H1 (cell line): ENCODE data around the gene MROH8. TPM values are rescaled to one million over a fixed set of nuclear protein-coding genes. Genes with fewer than 3 reads are reported as not detected.

ENCODE experiments used
- CTCF ChIA-PET: fragments of 300-600 bp; sonication (Branson Sonifier 250); formaldehyde crosslinking; loops from one replicate; lab custom pipeline; 2021; ENCODE audit not compliant: partially characterized antibody; lab: Charles Lee
- POLR2A ChIA-PET: fragments of 300-600 bp; sonication (Branson Sonifier 250); formaldehyde crosslinking; loops from one replicate; lab custom pipeline; 2021; ENCODE audit warnings: inconsistent platforms; ENCODE audit not compliant: partially characterized antibody; lab: Charles Lee
- DNase-seq, 2 experiments: peaks; one replicate each; pipeline versions ENCODE4 v3.0.0 to v3.0.0-alpha.2; 2010 to 2022; ENCODE audit warnings: low spot score in 2 of 2, low read depth in 1 of 2, mixed read lengths in 1 of 2
- FAIRE-seq: peaks from 2 replicates; lab custom pipeline; 2011; peaks lifted over from hg19 to GRCh38; lab: Jason Lieb, UNC
- H2AFZ ChIP-seq: 2 replicates; pipeline ENCODE4 v1.8.1; 2012; ENCODE audit warnings: low read length, inconsistent platforms
- H2AK5ac ChIP-seq: 2 replicates; pipeline ENCODE4 v1.6.1; 2013; ENCODE audit warnings: low read depth, low read length
- H2BK120ac ChIP-seq: replicated peaks from 2 replicates; pipeline ENCODE3; 2013; ENCODE audit warnings: low read depth, low read length, inconsistent platforms
- H2BK12ac ChIP-seq: 2 replicates; pipeline ENCODE4 v1.6.1; 2013; ENCODE audit warnings: low read depth, low read length
- H2BK15ac ChIP-seq: 2 replicates; pipeline ENCODE4 v1.6.1; 2013; ENCODE audit warnings: low read length
- H2BK20ac ChIP-seq: 2 replicates; pipeline ENCODE4 v1.6.1; 2013; ENCODE audit warnings: low read length
- H2BK5ac ChIP-seq: 2 replicates; pipeline ENCODE4 v1.6.1; 2013; ENCODE audit warnings: low read depth, low read length
- H3K14ac ChIP-seq: 2 replicates; pipeline ENCODE4 v1.6.1; 2013; ENCODE audit warnings: inconsistent platforms; ENCODE audit not compliant: insufficient read length
- H3K18ac ChIP-seq: 2 replicates; pipeline ENCODE4 v1.6.1; 2013; ENCODE audit warnings: low read length; ENCODE audit errors: extremely low read depth
- H3K23ac ChIP-seq: 2 replicates; pipeline ENCODE4 v1.6.1; 2013; ENCODE audit warnings: inconsistent platforms; ENCODE audit not compliant: insufficient read length
- H3K23me2 ChIP-seq: 2 replicates; pipeline ENCODE4 v1.6.1; 2013; ENCODE audit warnings: low read depth, low read length
- H3K27ac ChIP-seq: 2 replicates; pipeline ENCODE4 v1.6.1; 2011; ENCODE audit warnings: low read depth, low read length, inconsistent platforms
- H3K27me3 ChIP-seq, 4 experiments: replicated peaks in 1 of 4; 1 replicate in 1 of 4; 2 replicates in 3 of 4; pipeline versions ENCODE4 v1.6.1 to v1.8.1; 2011 to 2013; ENCODE audit warnings: low read length in 3 of 4, mild to moderate bottlenecking in 3 of 4, inconsistent platforms in 2 of 4, mixed read lengths in 2 of 4, moderate library complexity in 1 of 4; ENCODE audit not compliant: control insufficient read depth in 3 of 4, insufficient read depth in 3 of 4; ENCODE audit errors: extremely low read depth in 1 of 4
- H3K36me3 ChIP-seq, 4 experiments: 2 replicates each; pipeline versions ENCODE4 v1.6.1 to v1.8.1; 2011 to 2013; ENCODE audit warnings: mild to moderate bottlenecking in 4 of 4, low read length in 3 of 4, moderate library complexity in 2 of 4, control low read depth in 1 of 4, inconsistent platforms in 1 of 4; ENCODE audit not compliant: insufficient read depth in 4 of 4, control insufficient read depth in 2 of 4
- H3K4ac ChIP-seq: replicated peaks from 2 replicates; pipeline ENCODE3; 2013; ENCODE audit warnings: low read length, low read depth, mixed read lengths, inconsistent platforms; ENCODE audit not compliant: insufficient read length
- H3K4me1 ChIP-seq, 4 experiments: replicated peaks in 1 of 4; 1 replicate in 1 of 4; 2 replicates in 3 of 4; pipeline versions ENCODE4 v1.6.1 to v1.8.1; 2011 to 2013; ENCODE audit warnings: low read length in 3 of 4, inconsistent platforms in 2 of 4, mixed read lengths in 1 of 4; ENCODE audit not compliant: insufficient read depth in 4 of 4, control insufficient read depth in 3 of 4
- H3K4me2 ChIP-seq, 2 experiments: 2 replicates each; pipeline versions ENCODE4 v1.6.1 to v1.8.1; 2011 to 2013; ENCODE audit warnings: low read depth in 2 of 2, low read length in 2 of 2, control low read depth in 1 of 2, inconsistent platforms in 1 of 2, mild to moderate bottlenecking in 1 of 2; ENCODE audit not compliant: insufficient read depth in 1 of 2
- H3K4me3 ChIP-seq, 4 experiments: fragments of 200-600, 300-600 bp in 1 of 4; sonication (generic), shearing (Covaris generic), sonication (Bioruptor Twin) in 1 of 4; 2 replicates each; pipeline versions ENCODE4 v1.5.1 to v1.8.1; 2011 to 2016; ENCODE audit warnings: low read length in 4 of 4, low read depth in 3 of 4, control low read depth in 2 of 4, inconsistent platforms in 2 of 4, mild to moderate bottlenecking in 2 of 4, mixed read lengths in 1 of 4, moderate library complexity in 1 of 4; ENCODE audit not compliant: insufficient read depth in 2 of 4; ENCODE audit errors: extremely low read depth in 1 of 4
- H3K56ac ChIP-seq: replicated peaks from 2 replicates; pipeline ENCODE3; 2013; ENCODE audit warnings: low read depth, mild to moderate bottlenecking, mixed read lengths, low read length, inconsistent platforms; ENCODE audit not compliant: insufficient read length
- H3K79me1 ChIP-seq: 2 replicates; pipeline ENCODE4 v1.6.1; 2013; ENCODE audit warnings: low read depth, low read length, control low read depth
- H3K79me2 ChIP-seq, 2 experiments: 2 replicates each; pipeline versions ENCODE4 v1.6.1 to v1.8.1; 2012 to 2013; ENCODE audit warnings: low read length in 2 of 2, mild to moderate bottlenecking in 2 of 2, inconsistent platforms in 1 of 2; ENCODE audit not compliant: insufficient read depth in 2 of 2, control insufficient read depth in 1 of 2
- H3K9ac ChIP-seq, 4 experiments: replicated peaks in 1 of 4; 1 replicate in 1 of 4; 2 replicates in 3 of 4; pipeline versions ENCODE4 v1.6.1 to v1.8.1; 2011 to 2013; ENCODE audit warnings: low read depth in 3 of 4, low read length in 3 of 4, control low read depth in 2 of 4, mild to moderate bottlenecking in 2 of 4, moderate library complexity in 2 of 4, inconsistent platforms in 1 of 4; ENCODE audit errors: extremely low read depth in 1 of 4
- H3K9me3 ChIP-seq, 2 experiments: 2 replicates each; pipeline versions ENCODE4 v1.6.1 to v1.8.1; 2012 to 2013; ENCODE audit warnings: mild to moderate bottlenecking in 2 of 2, moderate library complexity in 2 of 2, control low read depth in 1 of 2, inconsistent platforms in 1 of 2, low read depth in 1 of 2, low read length in 1 of 2, mixed read lengths in 1 of 2; ENCODE audit not compliant: insufficient read depth in 2 of 2
- H4K20me1 ChIP-seq, 2 experiments: replicated peaks in 1 of 2; 2 replicates each; pipeline versions ENCODE3 to v1.8.1; 2011 to 2013; ENCODE audit warnings: inconsistent platforms in 2 of 2, low read length in 2 of 2, mild to moderate bottlenecking in 1 of 2; ENCODE audit not compliant: insufficient read depth in 2 of 2, control insufficient read depth in 1 of 2
- H4K5ac ChIP-seq: 2 replicates; pipeline ENCODE4 v1.6.1; 2013; ENCODE audit warnings: low read length, low read depth, mixed read lengths, inconsistent platforms; ENCODE audit not compliant: insufficient read length
- H4K8ac ChIP-seq: 2 replicates; pipeline ENCODE4 v1.8.0; 2013; ENCODE audit warnings: mild to moderate bottlenecking, moderate library complexity, low read length, inconsistent platforms; ENCODE audit not compliant: insufficient read depth; ENCODE audit errors: extremely low read depth
- H4K91ac ChIP-seq: replicated peaks from 2 replicates; pipeline ENCODE3; 2013; ENCODE audit warnings: low read length, mixed read lengths, inconsistent platforms; ENCODE audit not compliant: insufficient read length
- ATF3 ChIP-seq: IDR thresholded peaks from 2 replicates; pipeline ENCODE4 v1.6.1; 2011; ENCODE audit warnings: low read depth, mild to moderate bottlenecking, low read length; ENCODE audit not compliant: insufficient read depth
- CREB1 ChIP-seq: IDR thresholded peaks from 2 replicates; pipeline ENCODE4 v1.6.1; 2012; ENCODE audit warnings: inconsistent platforms
- EGR1 ChIP-seq: IDR thresholded peaks from 2 replicates; pipeline ENCODE4 v1.6.1; 2011; ENCODE audit warnings: low read depth, low read length, borderline replicate concordance
- EP300 ChIP-seq, 2 experiments: IDR thresholded peaks; 1 replicate in 1 of 2; 2 replicates in 1 of 2; pipeline ENCODE4 v1.6.1; 2011 to 2012; ENCODE audit warnings: low read depth in 2 of 2, low read length in 2 of 2, mild to moderate bottlenecking in 2 of 2, borderline replicate concordance in 1 of 2, inconsistent platforms in 1 of 2, moderate library complexity in 1 of 2
- KDM1A ChIP-seq: fragments of 200-600, 300-600 bp; sonication (generic); IDR thresholded peaks from 2 replicates; pipeline ENCODE4 v1.7.1; 2016; ENCODE audit warnings: mild to moderate bottlenecking, low read length, borderline replicate concordance
- RAD21 ChIP-seq, 2 experiments: IDR thresholded peaks in 1 of 2; conservative IDR thresholded peaks in 1 of 2; 2 replicates each; pipeline ENCODE4 v1.6.1; 2011; ENCODE audit warnings: low read depth in 2 of 2, low read length in 2 of 2, improper control_type of control experiment in 1 of 2, inconsistent platforms in 1 of 2, mild to moderate bottlenecking in 1 of 2, moderate library complexity in 1 of 2
- RFX5 ChIP-seq: IDR thresholded peaks from 2 replicates; pipeline ENCODE4 v1.6.1; 2011; ENCODE audit warnings: low read depth, low read length, improper control_type of control experiment, borderline replicate concordance
- TEAD4 ChIP-seq: IDR thresholded peaks from 2 replicates; pipeline ENCODE4 v1.6.1; 2012; ENCODE audit warnings: low read depth, low read length, inconsistent platforms, mixed read lengths
- WGBS, 2 experiments: shearing (Covaris generic) in 1 of 2; methylation state at CpG; one replicate each; pipeline versions ENCODE4 v1.1.6 to v1.1.7; 2013 to 2015; ENCODE audit warnings: low lambda C conversion rate in 2 of 2, mixed read lengths in 2 of 2, inconsistent platforms in 1 of 2, low coverage in 1 of 2, missing lambda C conversion rate in 1 of 2; ENCODE audit not compliant: insufficient replicate concordance in 2 of 2, insufficient coverage in 1 of 2, insufficient read length in 1 of 2; ENCODE audit errors: extremely low coverage in 1 of 2, missing lambda C conversion rate in 1 of 2; 5-methylcytosine and 5-hydroxymethylcytosine counted together
- polyA plus RNA-seq, 7 experiments: library from polyadenylated mRNA; depleted of rRNA in 3 of 7; stranded (reverse) in 5 of 7; unstranded in 2 of 7; fragments of >200 nt in 5 of 7; fragments of 200-250 nt in 2 of 7; gene quantifications; 1 replicate in 5 of 7; 2 replicates in 1 of 7; 4 replicates in 1 of 7; pipeline versions ENCODE4 v1.2.1 to v1.2.3, GENCODE V29; 2011 to 2013; ENCODE audit warnings: missing spikeins in 2 of 7, mixed read lengths in 2 of 7
- total RNA-seq: library from RNA; stranded (reverse); fragmentation: NEBNext Ultra II Directional; extraction: Animal tissue kit (Norgen Biotek cat#: 25700); gene quantifications from 2 replicates; pipeline ENCODE4 v1.2.1, GENCODE V29; 2021

The MROH8 gene
- total and polyA plus RNA-seq, 2 of the 8 experiments (the other 6 are each of a cell fraction or from before 2014, with no cell fraction given), result 0.50 to 0.86 TPM

DNA sequence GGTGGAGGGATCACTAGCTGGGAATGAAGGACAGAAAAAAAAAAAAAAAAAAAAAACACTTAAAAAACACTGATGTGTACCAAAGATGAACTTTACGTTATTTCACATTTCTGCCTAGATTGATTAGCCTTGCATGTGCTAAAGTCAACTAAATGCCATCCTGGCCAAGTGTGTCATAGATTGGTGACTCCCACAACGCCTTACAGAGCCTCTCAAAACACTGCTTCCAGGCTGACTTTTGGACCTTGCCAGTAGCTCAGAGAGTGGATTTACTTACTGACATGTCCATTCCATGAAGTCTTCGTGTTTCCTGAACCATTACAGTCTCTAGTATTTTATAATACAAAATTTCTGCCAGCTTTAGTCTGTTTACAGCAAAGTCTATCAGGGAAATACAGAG, 124.1 kb downstream of the MROH8 start:
- FAIRE-seq (no peak), DNase-seq (no peak)
- Histone ChIP-seq H2BK120ac (no peak overlapping the region), H3K9me3 (no peaks in the 10 kb centered on the region), H3K4me3 (no peak overlapping the region), H3K4me1 (no peaks in the 10 kb centered on the region), H3K23ac (no peak overlapping the region), H2BK12ac (no peak overlapping the region), H4K8ac (no peak overlapping the region), H3K4ac (no peak overlapping the region), H2BK5ac (no peak overlapping the region), H3K27me3 (no peaks in the 10 kb centered on the region), H3K36me3 (peaks cover 4 to 55% (median 32%) of the 10 kb centered on the region in 4 experiments), H3K79me2 (no peaks in the 10 kb centered on the region), H3K79me1 (no peaks in the 10 kb centered on the region), H3K4me2 (no peak overlapping the region), H3K14ac (no peak overlapping the region), H3K9ac (no peak overlapping the region), H2AFZ (no peak overlapping the region), H3K56ac (no peak overlapping the region), H2AK5ac (no peak overlapping the region), H3K18ac (no peak overlapping the region), H3K23me2 (no peaks in the 10 kb centered on the region), H2BK15ac (no peak overlapping the region), H4K20me1 (no peaks in the 10 kb centered on the region), H4K91ac (no peak overlapping the region), H3K27ac (no peak overlapping the region), H2BK20ac (no peak overlapping the region), H4K5ac (no peak overlapping the region)
- CTCF ChIA-PET, result no interaction called here
- TF ChIP-seq CREB1 (no peak), RFX5 (no peak), ATF3 (no peak), RAD21 (IDR thresholded peaks at IDR 0.05 in 1 of 2, conservative IDR thresholded peaks at IDR 0.05 in 1 of 2; ENCODE audit: low read depth in 2 of 2, low read length in 2 of 2) (no peak), KDM1A (no peak), EP300 (IDR thresholded peaks at IDR 0.05; ENCODE audit: borderline replicate concordance in 1 of 2, low read depth in 2 of 2, low read length in 2 of 2) (no peak), TEAD4 (no peak), EGR1 (no peak)
- POLR2A ChIA-PET, result no interaction called here
- 87% methylated on average over 3 of the region's 3 CpGs; no CpG with 5 or more reads in 1 of the 2 experiments for WGBS, 2 experiments
